Right kidney (tissue), 1 donor: ENCODE results near the gene MREG.
"Not testable (repeated sequence)": the region's sequence is repeated elsewhere in the genome, so short reads cannot be mapped to it uniquely, and the experiment has no call there.

Source experiments
- DNase-seq: peaks from one replicate; pipeline ENCODE4 v3.0.0-alpha.2; 2016

The MREG gene

DNA sequence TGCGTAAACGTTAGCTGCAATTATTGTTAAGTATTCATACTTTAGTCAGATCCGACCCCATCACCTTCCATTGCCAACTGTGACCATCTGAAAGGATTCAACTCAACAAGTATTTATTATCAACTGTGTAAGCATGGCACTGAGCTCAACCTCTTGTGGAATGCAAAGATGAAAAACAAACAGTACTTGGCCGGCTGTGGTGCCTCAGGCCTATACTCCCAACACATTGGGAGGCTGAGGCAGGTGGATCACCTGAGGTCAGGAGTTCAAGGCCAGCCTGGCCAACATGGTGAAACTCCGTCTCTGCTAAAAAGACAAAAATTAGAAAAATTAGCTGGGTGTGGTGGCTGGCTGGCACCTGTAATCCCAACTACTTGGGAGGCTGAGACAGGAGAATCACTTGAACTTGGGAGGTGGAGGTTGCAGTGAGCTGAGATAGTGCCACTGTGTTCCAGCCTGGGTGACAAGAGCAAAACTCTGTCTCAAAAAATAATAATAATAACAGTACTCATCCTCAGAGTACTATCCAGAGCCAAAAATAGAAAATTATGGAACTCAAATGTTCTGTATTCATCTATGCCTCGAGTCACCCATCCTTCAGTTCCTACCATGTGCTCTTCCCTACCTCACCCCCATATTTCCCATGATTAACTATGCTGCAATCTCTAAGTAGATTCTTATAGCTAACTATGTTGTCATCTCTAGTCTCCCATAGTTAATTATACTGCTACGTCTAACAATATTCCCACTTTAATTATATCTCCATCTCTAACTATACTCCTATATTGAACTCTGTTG is 8.6 kb upstream of the MREG start:
- no peak for DNase-seq

DNA sequence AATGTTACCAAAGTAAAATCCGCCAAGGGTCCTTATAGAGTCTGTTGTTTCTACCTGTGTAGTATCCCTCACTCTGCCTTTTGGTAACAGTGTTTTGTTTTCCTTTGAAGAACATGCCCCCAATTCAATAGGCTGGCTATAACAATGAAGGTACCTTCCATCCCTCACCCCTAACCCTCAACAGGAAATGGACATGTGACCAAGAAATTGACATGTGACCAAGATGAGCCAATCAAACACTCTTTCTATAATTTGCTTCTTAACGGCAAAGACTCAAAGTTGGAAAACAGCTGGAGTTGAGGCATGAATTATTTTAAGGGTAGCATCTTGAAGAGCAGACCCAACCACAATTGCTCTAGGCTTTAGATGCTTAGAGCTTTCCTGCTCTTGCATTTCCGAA is 5.4 kb upstream of the MREG start:
- DNase-seq: no peak

DNA sequence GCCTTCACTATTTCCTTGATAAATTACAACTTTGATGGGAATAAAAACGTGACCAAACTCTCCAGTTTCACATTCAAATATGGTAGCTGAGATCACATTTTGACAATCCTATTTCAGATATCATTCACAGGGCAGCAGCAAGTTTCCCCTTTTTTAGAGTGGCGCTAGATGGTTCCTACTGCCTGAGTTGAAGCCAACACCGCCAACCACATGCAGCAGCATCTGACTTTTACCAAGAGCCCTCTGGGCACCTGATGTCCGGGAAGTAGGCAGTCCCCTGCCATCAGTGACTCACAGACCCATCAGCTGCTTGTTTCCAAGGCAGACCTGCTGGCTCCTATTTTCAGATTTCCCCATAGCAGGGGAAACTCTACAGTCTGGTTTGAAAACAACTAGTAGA is 4.0 kb upstream of the MREG start:
- no peak for DNase-seq

DNA sequence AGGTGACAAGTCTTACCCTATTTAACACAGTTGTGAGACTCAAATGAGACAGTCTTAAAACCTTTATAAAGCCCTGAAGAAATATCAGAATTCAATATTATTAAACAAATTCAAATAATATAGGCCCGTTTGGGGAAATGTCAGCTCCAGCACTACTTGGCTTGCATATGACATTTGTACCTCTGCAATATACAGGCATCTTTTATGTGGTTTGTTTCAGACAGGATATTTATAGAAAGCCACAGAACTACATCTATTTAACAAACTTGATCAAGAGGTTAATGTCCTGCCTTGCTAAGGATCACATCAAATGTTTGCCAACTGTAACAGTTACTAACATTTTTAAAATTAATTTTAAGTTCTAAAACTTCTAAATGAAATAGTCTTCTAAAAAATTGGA is 3.2 kb upstream of the MREG start:
- no peak for DNase-seq

DNA sequence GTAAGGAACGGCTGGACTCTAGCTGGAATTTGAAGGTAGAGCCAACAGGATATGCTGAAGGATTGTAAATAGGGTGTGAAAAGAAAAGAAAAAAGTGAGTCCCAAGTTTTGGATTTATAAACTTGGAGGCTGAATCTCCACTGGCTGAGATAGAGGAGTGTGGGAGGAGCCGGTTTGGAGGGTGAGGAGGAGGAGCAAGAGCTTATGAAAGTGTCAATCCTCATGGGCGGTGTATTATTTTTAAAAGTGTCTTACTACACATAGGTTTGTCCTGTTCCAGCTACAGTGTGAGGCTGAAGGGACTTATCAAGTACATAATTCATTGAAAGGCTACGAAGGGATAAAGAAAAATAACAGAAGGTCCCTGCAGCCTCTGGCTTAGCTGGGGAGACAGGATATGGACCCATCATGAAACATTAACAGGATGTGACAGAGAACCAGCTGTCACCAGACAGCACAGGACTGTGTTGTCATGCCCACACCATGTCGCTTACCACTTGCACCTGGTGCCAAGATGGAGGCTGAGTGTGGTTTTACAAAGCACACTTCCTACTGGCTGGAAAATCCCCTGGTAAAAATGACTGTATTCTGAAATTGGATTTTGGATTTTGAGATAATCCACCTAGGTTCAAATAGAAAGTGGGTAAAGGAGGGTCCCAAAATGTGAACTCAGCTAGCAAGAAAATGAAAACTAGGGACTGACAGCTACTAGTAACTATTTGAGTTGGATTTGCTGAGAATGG is 2.5 kb upstream of the MREG start:
- DNase-seq: no peak

DNA sequence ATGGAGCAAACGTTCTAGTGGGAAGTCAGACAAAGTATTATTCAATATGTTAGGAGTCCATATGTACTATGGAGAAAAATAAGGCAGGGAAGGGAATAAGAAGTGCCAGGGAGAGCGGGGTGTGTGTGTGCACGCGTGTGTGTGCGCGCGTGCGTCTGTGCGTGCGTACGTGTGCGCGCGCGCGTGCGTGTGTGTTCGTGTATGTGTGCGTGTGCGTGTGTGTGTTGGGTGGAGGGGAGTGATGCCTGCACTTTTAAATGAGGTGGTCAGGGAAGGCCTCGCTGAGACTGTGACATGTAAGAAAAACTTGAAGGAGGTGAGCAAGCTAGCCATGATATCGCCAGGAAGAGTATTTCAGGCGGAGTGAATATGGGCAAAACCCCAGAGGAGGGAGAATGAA is 1.6 kb upstream of the MREG start:
- no peak for DNase-seq

DNA sequence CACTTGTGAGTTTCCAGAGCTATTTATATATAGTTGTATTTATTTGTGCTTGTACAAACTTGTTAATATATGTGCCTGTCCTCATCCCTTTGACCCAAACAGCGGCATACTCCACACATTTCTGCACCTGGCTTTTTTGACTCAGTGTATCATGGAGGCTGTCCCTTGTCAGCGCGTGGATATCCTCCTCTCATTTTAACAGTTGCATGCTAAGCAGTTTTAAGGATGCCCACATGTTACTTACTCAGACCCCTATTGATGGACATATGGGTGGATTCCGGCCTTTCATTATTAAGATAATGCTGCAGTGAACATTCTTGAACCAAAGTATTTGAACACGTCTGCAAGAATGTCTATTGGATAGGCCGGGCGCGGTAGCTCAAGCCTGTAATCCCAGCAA is 655 bp upstream of the MREG start:
- no peak for DNase-seq

DNA sequence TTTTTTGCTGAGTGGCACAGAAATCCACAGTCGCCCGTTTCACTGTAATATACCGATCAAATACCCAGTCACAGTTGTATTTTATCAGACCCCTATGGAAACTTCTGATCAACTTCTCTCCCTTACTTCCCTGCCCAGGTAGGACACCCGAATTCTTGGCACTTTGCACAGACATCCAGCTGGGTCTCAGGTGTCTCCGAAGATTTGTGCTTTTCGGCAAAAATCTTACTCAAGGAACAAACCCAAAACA is 596 bp downstream of the MREG start:
- DNase-seq: no peak

DNA sequence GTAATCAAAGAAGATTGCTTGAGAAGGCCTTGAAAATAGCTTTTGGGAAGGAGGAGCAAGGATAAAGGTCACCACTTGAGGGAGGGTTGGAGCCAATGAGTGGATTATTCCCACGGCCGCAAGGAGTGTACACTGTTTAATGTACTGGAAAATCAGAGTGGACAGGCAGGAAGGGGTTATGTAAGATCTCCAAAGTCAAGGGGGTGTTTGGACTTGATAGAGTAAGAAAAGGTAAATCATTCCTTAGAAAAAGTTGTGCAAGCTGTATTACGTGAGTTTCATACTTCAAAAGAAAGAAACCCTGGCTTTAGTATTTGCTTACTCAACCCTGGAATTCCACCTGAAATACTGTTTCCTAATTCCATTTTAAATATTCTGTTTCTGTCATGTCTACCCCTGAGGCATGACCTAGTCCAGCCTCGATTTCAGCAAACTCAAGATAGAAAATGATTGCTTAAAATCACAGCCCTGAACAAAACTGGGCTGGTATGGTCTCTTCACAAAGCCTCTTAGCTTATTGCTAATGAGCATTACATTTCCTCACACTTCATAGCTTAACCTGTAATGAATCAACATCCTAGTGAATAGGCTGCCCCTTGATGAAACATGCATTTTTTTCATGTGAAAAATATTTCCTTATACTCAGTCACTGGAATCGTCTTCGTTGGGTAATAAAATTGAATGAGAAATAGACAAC is 1.1 kb downstream of the MREG start:
- peak; percentile 33 for DNase-seq

DNA sequence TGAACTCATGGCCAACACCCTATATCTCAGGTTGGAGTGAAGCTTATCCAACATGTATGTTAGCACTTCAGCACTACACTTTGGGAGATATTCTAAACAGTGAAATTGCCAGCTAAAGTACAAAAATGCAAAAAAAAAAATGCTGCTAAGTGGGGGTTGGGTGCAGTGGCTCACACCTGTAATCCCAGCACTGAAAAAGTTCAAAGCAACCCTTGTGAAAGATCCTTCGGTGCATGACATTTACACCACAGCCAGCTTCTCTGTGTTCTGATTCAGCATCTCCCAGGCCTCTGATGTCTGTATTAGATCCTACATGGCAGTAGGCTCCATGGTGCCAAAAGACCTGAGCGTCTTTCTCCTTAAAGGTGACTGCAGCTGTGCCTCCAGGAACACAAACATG is 4.1 kb downstream of the MREG start:
- DNase-seq: not testable (repeated sequence)

DNA sequence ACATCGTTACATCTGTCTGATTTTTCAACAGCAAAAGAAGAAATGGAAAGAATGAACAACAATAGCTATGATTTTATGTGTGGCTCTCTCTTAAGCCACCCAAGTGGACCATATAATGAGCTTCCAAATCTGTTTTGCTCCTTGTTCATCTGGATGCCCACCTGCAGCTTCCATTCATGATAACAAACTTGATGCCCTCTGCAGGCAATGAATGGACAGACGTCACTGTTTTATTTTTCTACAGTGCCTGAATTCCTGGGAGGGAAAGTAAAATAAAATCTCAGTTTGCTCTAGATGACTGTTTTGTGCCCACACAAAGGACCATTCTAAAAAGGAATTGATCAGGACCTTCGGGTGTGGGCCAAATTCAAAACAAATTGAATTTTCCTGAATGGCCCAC is 5.0 kb downstream of the MREG start:
- DNase-seq: no peak

DNA sequence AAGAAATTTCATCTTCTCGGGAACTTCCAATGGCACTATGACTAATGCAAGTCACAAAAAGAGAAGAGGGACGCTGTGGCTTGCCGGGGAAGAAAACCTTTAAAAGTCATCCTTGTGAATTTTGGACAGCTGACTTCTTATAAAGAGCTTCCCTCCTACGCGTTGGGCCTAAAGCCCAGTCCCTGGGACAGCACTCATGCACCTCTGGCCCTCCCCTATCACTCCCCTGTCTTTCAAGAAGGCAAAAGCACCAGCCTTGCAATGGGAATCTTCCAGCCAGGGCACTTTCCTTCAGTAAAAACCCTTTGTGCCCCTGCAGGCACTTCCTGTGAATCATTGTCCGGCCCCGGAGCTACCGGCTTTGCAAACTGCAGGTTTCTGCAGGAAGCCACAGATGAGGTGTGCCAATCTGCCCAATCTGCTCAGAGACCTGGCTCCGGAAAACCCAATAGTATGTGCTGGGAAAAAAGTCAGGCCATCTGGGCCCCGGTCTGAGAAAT is 7.1 kb downstream of the MREG start:
- DNase-seq: no peak

DNA sequence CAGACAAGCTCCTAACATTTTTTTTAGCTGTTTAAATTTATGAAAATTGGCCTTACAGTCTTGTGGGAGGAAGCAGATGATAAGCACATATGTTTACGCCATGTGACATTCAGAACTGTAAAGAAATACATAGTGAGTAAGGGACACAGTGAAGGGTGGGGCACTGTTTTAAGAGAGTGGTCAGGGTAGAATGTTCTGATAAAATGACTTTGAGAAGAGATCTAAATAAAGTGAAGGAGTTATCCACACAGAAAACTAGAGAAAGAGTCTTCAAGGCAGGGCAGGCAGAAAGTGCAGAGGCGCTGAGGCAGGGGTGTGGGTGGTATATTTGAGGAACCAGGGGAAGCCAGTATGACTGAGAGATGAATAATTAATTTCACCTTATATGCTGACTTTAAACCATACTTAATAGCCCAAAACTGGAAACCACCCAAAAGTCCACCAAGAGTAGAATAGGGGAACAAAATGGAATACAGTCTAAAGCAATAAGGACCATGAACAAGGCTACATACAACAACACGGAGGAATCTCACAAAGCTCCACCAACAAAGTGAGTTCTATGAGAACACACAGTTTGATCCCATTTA is 8.6 kb downstream of the MREG start:
- DNase-seq: no peak

DNA sequence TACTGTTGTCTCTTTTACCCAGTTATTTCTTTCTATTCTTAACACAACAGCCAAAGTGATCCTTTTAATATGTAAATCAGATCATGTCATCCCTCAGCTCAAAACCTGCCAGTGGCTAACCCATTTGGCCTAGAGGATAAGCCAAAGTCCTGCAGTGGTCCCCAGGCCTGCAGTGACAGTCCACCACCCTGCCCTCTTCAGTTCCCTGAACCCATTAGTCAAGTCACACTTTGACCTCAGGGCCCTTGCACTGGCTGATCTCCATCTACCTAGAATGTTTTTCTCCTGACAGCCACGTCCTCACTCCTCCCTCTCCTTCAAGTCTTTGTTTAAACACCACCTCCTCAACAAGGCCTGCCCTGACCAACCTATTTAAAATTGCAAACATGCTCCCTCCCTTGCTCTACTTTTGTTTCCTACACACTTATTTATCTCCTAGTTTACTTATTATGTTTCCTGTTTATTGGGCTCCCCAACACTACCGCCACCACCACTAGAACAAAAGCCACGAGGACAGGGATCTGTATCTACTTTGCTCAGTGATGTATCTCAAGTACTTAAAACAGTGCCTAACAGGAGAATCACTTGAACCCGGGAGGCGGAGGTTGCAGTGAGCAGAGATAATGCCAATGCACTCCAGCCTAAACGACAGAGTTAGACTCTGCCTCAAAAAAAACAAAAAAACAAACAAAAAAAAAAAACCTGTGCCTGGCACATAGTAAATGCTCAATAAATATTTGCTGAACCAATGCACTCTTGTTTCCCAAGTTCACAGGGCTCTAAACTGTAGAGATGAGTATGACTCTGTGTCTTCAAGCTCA is 9.3 kb downstream of the MREG start:
- no peak for DNase-seq

DNA sequence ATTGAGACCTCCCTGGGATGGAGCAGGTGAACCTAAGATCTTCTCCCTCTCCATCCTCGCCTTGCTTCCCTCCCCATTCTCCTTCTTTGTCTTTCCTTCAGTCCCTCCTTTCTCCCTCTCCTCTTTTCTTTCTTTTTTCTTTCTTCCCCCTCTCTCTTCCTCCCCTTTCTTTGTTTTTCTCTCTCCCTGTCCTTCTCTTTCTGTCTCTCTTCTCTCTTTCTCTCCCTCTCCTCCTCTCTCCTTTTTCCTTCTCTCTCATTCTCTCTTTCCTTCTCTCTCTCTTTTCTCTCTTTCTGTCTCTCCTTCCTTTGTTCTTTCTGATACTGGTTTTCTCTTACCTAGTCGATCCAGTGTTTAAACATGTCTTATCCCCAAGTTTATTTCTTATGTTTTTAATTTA is 10.7 kb downstream of the MREG start:
- DNase-seq: no peak

DNA sequence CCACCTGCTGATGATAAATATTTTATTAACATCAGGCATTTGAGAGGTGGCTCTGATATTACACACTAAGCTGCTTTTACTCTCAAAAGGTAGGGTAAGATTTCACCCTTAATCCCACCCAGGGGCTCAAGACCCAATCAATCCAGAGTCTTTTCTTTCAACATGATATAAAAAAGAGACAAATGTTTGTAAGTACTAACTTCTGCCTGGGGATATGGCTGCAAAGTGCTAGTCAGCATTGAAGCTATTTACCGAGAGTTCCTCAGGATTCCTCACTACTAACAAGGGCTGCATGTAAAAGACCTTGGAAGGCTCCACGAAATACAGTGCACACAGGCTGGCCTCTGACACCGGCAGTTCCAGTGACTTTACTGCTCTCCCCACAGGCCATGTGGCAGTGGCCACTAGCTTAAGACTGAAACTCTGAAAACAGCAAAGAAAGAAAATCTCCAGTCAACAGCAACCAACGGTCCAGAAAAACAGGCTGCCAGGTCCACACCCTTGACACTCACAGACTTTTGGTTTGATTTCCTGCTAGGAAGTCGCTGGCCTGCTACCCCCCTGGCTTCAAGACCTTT is 11.2 kb downstream of the MREG start:
- DNase-seq: peak; percentile 12

DNA sequence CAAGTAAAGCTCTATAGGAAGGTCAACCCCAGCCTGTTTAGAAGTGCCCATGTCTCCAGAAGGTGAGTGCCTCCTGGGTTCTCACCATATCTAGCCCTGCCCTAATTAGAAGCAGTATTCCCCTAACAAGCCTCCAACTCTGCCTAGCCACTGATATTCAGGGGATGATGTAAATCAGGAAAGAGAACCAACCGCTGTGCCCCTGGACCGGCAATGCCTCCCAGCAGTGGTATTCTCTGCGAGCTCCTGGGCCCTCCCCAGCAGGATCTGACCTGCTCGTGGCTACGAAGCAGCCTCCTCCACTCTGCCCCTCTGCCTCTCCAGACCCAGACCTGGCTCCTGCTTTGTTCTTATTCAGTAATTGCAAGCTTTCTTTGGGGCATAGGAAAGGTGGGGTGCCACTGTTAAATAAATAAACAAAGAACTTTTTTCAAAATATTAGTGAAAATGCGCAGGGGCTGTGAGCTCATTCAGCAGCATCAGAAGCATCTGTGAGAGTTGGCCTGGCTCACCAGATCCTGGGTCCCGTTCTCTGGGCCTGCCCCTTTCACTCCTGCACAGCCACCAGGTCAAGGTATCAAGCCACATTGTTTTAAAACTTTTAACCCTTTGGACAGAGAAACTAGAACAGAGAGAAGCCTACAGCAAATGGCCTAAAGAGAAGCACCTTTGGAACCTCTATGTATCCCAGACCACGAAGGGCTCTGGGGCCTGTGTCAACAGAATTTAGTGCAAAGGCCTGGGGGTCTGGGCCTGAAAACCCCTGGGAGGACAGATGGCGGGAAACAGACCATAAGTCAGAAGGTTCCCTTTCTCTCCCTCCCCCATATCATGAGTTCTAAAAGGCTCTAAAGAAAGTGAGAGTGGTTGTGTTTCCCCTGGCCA is 11.9 kb downstream of the MREG start:
- DNase-seq: peak; percentile 18

DNA sequence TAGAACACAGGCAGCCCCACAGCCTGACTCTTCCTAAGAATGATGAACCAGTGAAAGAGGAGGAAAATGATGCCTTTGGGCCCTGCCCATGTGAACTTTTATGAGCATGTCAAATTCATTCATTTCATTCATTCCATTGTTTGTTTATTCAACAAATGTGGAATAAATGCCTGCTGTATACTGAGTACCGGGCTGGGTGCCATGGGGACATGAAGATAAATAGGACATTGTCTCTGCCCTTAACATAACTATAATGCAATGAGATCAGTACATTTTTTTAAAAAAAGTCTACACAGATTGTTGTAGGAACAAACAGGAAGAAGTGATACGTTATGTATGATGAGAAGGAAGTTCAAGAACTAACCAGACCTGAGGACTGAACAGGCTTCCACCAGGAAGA is 14.7 kb downstream of the MREG start:
- no peak for DNase-seq

DNA sequence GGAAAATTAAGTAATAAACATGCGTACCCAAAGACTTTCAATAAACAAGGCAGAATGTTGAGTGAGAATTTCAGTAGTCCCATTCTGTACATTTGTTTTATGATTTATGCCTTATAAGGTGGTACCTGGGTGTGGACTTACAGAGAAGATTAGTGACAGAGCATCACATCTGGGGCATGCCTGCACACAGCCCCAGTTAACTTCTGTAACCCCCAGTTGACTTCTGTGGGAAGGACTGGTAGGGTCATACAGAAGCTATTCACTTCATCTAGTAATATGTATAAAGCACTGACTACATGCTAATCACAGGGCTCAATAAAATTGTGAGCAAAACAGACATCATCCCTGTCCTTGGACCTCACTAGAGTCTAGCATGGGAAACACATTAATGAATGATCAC is 16.1 kb downstream of the MREG start:
- no peak for DNase-seq

DNA sequence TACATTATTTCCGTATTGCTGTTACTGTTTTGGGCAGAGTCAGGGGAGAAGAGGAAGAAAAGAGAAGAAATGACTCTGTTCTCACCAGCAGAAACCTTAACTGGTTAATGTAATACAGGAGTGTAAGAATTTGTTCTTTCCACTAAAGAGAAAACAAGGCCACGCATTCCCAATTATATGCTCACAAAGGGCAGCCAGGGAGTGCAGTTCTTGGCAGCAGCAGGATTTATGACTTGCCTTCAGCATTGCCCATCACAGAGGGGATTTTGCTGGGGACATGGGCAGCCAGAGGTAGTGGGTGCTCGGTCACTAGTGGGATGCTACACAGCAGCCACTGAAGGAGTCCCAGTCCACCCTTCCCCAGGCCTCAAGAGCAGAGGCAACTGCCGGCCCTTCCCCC is 18.4 kb downstream of the MREG start:
- DNase-seq: no peak
